ENCODE results near the gene CDH3.

The CDH3 gene

GRCh38 chr16:68642436-68643101 lies 2.5 kb upstream of the CDH3 start:
- DNase-seq (no peak), ATAC-seq (replicated peaks) (no peak)
- Mint-ChIP-seq H3K36me3 (no peaks in the 10 kb centered on the region), H3K9me3 (peaks cover 0 to 1% of the 10 kb centered on the region in 2 donors), H3K27me3 (peaks cover 45 to 72% of the 10 kb centered on the region in 2 donors), H3K27ac (no peak overlapping the region), H3K4me1 (peaks cover 7 to 29% of the 10 kb centered on the region in 2 donors), H3K4me3 (no peak overlapping the region)

GRCh38 chr16:68643227-68643626 lies 1.9 kb upstream of the CDH3 start:
- DNase-seq (no peak), ATAC-seq (replicated peaks) (no peak)
- H3K4me3 Mint-ChIP-seq = no peak overlapping the region
- H3K4me1 Mint-ChIP-seq = peaks cover 7 to 29% of the 10 kb centered on the region in 2 donors
- no peaks in the 10 kb centered on the region for H3K36me3 Mint-ChIP-seq
- H3K27ac Mint-ChIP-seq = no peak overlapping the region
- H3K27me3 Mint-ChIP-seq = peaks cover 48 to 72% of the 10 kb centered on the region in 2 donors
- H3K9me3 Mint-ChIP-seq = peaks cover 0 to 1% of the 10 kb centered on the region in 2 donors

- Mint-ChIP-seq H3K9me3 (no peaks in the 10 kb centered on the region), H3K27me3 (peaks cover 54 to 71% of the 10 kb centered on the region in 2 donors), H3K36me3 (no peaks in the 10 kb centered on the region), H3K4me3 (peak overlapping the region in 1 of 2 donors; percentile 10), H3K4me1 (peaks cover 7 to 29% of the 10 kb centered on the region in 2 donors), H3K27ac (no peak overlapping the region)
- ATAC-seq (replicated peaks) (no peak), DNase-seq (no peak)
Observed at GRCh38 chr16:68643847-68644246, 1.3 kb upstream of the CDH3 start.

- Mint-ChIP-seq H3K27me3 (peaks cover 56 to 75% of the 10 kb centered on the region in 2 donors), H3K36me3 (no peaks in the 10 kb centered on the region), H3K4me3 (peak overlapping the region; percentile 53 to 74), H3K9me3 (no peaks in the 10 kb centered on the region), H3K27ac (peak overlapping the region; percentile 87), H3K4me1 (peaks cover 7 to 29% of the 10 kb centered on the region in 2 donors)
- ATAC-seq (replicated peaks) (no peak), DNase-seq (no peak)
Observed at GRCh38 chr16:68644296-68644695, 814 bp upstream of the CDH3 start.

- ATAC-seq (replicated peaks) = peak; percentile 14 to 38
- peaks cover 61 to 82% of the 10 kb centered on the region in 2 donors for H3K27me3 Mint-ChIP-seq
- H3K27ac Mint-ChIP-seq = no peak overlapping the region
- peaks cover 7 to 29% of the 10 kb centered on the region in 2 donors for H3K4me1 Mint-ChIP-seq
- DNase-seq = no peak
- peak overlapping the region in 1 of 2 donors; percentile 30 for H3K4me3 Mint-ChIP-seq
- H3K9me3 Mint-ChIP-seq = no peaks in the 10 kb centered on the region
- no peaks in the 10 kb centered on the region for H3K36me3 Mint-ChIP-seq
Observed at GRCh38 chr16:68645494-68646388, 631 bp downstream of the CDH3 start.

GRCh38 chr16:68646953-68647659 lies 2.0 kb downstream of the CDH3 start:
- Mint-ChIP-seq H3K4me1 (peaks cover 7 to 29% of the 10 kb centered on the region in 2 donors), H3K27me3 (peaks cover 51 to 79% of the 10 kb centered on the region in 2 donors), H3K27ac (no peak overlapping the region), H3K9me3 (no peaks in the 10 kb centered on the region), H3K4me3 (no peak overlapping the region), H3K36me3 (no peaks in the 10 kb centered on the region)
- DNase-seq (no peak), ATAC-seq (replicated peaks) (no peak)

- Mint-ChIP-seq H3K36me3 (no peaks in the 10 kb centered on the region), H3K27me3 (peaks cover 39 to 53% of the 10 kb centered on the region in 2 donors), H3K9me3 (no peaks in the 10 kb centered on the region), H3K4me1 (peaks cover 0 to 2% of the 10 kb centered on the region in 2 donors), H3K27ac (no peak overlapping the region), H3K4me3 (no peak overlapping the region)
- ATAC-seq (replicated peaks) = no peak
- DNase-seq = no peak
Observed at GRCh38 chr16:68651136-68651535, 6.0 kb downstream of the CDH3 start.

GRCh38 chr16:68652659-68653058 lies 7.5 kb downstream of the CDH3 start:
- no peak overlapping the region for H3K4me3 Mint-ChIP-seq
- peaks cover 33 to 52% of the 10 kb centered on the region in 2 donors for H3K27me3 Mint-ChIP-seq
- H3K27ac Mint-ChIP-seq = no peak overlapping the region
- H3K36me3 Mint-ChIP-seq = no peaks in the 10 kb centered on the region
- DNase-seq (no peak), ATAC-seq (replicated peaks) (no peak)
- H3K4me1 Mint-ChIP-seq = no peaks in the 10 kb centered on the region
- H3K9me3 Mint-ChIP-seq = no peaks in the 10 kb centered on the region

- no peaks in the 10 kb centered on the region for H3K9me3 Mint-ChIP-seq
- no peak overlapping the region for H3K27ac Mint-ChIP-seq
- no peak for DNase-seq
- peaks cover 13 to 34% of the 10 kb centered on the region in 2 donors for H3K27me3 Mint-ChIP-seq
- H3K4me1 Mint-ChIP-seq = no peaks in the 10 kb centered on the region
- no peak overlapping the region for H3K4me3 Mint-ChIP-seq
- no peak for ATAC-seq (replicated peaks)
- H3K36me3 Mint-ChIP-seq = no peaks in the 10 kb centered on the region
Observed at GRCh38 chr16:68655806-68656205, 10.7 kb downstream of the CDH3 start.

GRCh38 chr16:68656751-68657150 lies 11.6 kb downstream of the CDH3 start:
- Mint-ChIP-seq H3K4me1 (no peaks in the 10 kb centered on the region), H3K27ac (no peak overlapping the region), H3K9me3 (no peaks in the 10 kb centered on the region), H3K27me3 (peaks cover 14 to 33% of the 10 kb centered on the region in 2 donors), H3K4me3 (no peak overlapping the region), H3K36me3 (no peaks in the 10 kb centered on the region)
- no peak for DNase-seq
- ATAC-seq (replicated peaks) = no peak

GRCh38 chr16:68658341-68658973 lies 13.3 kb downstream of the CDH3 start:
- Mint-ChIP-seq H3K27ac (no peak overlapping the region), H3K4me1 (no peaks in the 10 kb centered on the region), H3K4me3 (no peak overlapping the region), H3K27me3 (peaks cover 19 to 37% of the 10 kb centered on the region in 2 donors), H3K9me3 (no peaks in the 10 kb centered on the region), H3K36me3 (no peaks in the 10 kb centered on the region)
- DNase-seq (no peak), ATAC-seq (replicated peaks) (no peak)

GRCh38 chr16:68658974-68659360 lies 13.9 kb downstream of the CDH3 start:
- Mint-ChIP-seq H3K4me1 (no peaks in the 10 kb centered on the region), H3K27ac (no peak overlapping the region), H3K4me3 (no peak overlapping the region), H3K9me3 (no peaks in the 10 kb centered on the region), H3K36me3 (no peaks in the 10 kb centered on the region), H3K27me3 (peaks cover 19 to 37% of the 10 kb centered on the region in 2 donors)
- DNase-seq (no peak), ATAC-seq (replicated peaks) (no peak)

GRCh38 chr16:68659412-68660358 lies 14.6 kb downstream of the CDH3 start:
- ATAC-seq (replicated peaks) (no peak), DNase-seq (no peak)
- H3K4me1 Mint-ChIP-seq = no peaks in the 10 kb centered on the region
- H3K4me3 Mint-ChIP-seq = no peak overlapping the region
- peaks cover 19 to 37% of the 10 kb centered on the region in 2 donors for H3K27me3 Mint-ChIP-seq
- no peak overlapping the region for H3K27ac Mint-ChIP-seq
- no peaks in the 10 kb centered on the region for H3K9me3 Mint-ChIP-seq
- no peaks in the 10 kb centered on the region for H3K36me3 Mint-ChIP-seq

All from stimulated activated naive B cell treated with anti-CD40 and anti-IgM and Interleukin-4, amounts not matched to agents 10 μg/mL and 1 μg/mL and 100 μg/mL, for 72 hours (primary cell).